Activated B cell treated with CpG ODN at 0.5 μM for 24 hours (primary cell): ENCODE data around the gene PPEF1. TPM values are rescaled to one million over a fixed set of nuclear protein-coding genes. Genes with fewer than 3 reads are reported as not detected.

ENCODE experiments used
- total RNA-seq: library from RNA; stranded (reverse); gene quantifications from 2 replicates; pipeline ENCODE4 v1.2.3, GENCODE V29; 2022

PPEF1 gene
- total RNA-seq, 1 donor from 2014 or later, result not detected

Other genes starting within 250 kb of the PPEF1 start
- not detected in 2 replicates for gene RS1, start 35.5 kb upstream of the PPEF1 start, total RNA-seq